Kidney (tissue), 14 donors: Measurements from ENCODE around the gene CELF4. TPM values are rescaled to one million over a fixed set of nuclear protein-coding genes. Genes with fewer than 3 reads are reported as not detected.
A peak's percentile ranks its signal among the peaks of the same experiment; 100 is the strongest.

ENCODE experiments used
- DNase-seq, 5 donors: peaks; one replicate each; pipeline ENCODE4 v3.0.0-alpha.2; 2013 to 2020
- FAIRE-seq: peaks from 2 replicates; lab custom pipeline; 2012; peaks lifted over from hg19 to GRCh38; lab: Jason Lieb, UNC
- H3K27ac ChIP-seq, 2 donors: one replicate each; pipeline ENCODE4 v1.7.0; 2013; ENCODE audit warnings: low read depth in 2 of 2, low read length in 2 of 2, inconsistent platforms in 1 of 2
- H3K27me3 ChIP-seq: one replicate; pipeline ENCODE4 v1.7.1; 2013; ENCODE audit warnings: low read length, inconsistent platforms; ENCODE audit not compliant: control insufficient read depth, insufficient read depth
- H3K36me3 ChIP-seq, 3 donors: one replicate each; pipeline versions ENCODE4 v1.7.0 to v1.7.1; 2013; ENCODE audit warnings: low read length in 3 of 3, control low read depth in 1 of 3, inconsistent platforms in 1 of 3; ENCODE audit not compliant: insufficient read depth in 3 of 3, control insufficient read depth in 2 of 3
- H3K4me1 ChIP-seq, 3 donors: one replicate each; pipeline versions ENCODE4 v1.7.0 to v1.7.1; 2013; ENCODE audit warnings: low read length in 3 of 3, inconsistent platforms in 1 of 3, low read depth in 1 of 3; ENCODE audit not compliant: control insufficient read depth in 2 of 3, insufficient read depth in 2 of 3
- H3K4me3 ChIP-seq, 3 donors: one replicate each; pipeline versions ENCODE4 v1.7.0 to v1.8.1; 2013; ENCODE audit warnings: low read length in 3 of 3, control low read depth in 1 of 3, inconsistent platforms in 1 of 3
- H3K9ac ChIP-seq, 3 donors: one replicate each; pipeline versions ENCODE4 v1.7.0 to v1.7.1; 2013; ENCODE audit warnings: low read length in 3 of 3, control low read depth in 1 of 3, inconsistent platforms in 1 of 3
- H3K9me3 ChIP-seq, 3 donors: one replicate each; pipeline versions ENCODE4 v1.7.0 to v1.7.1; 2013; ENCODE audit warnings: low read length in 3 of 3, control low read depth in 1 of 3, inconsistent platforms in 1 of 3; ENCODE audit not compliant: control insufficient read depth in 2 of 3, insufficient read depth in 1 of 3
- CTCF ChIP-seq: IDR thresholded peaks from 3 replicates; pipeline ENCODE4 v1.5.1; 2012; ENCODE audit warnings: mild to moderate bottlenecking, moderate library complexity, borderline replicate concordance; ENCODE audit not compliant: insufficient read depth; ENCODE audit errors: extremely low read depth
- intact Hi-C: fragments of 100-400 bp; cut with DNase I; formaldehyde crosslinking; loops from one replicate; pipeline ENCODE4 v1.11.1; 2022
- polyA plus RNA-seq: library from polyadenylated mRNA; stranded (reverse); fragments of 350-450 nt; fragmentation: Illumina TruSeq; extraction: RNeasy Lipid Tissue Mini Kit (QIAGEN cat#74804); gene quantifications from one replicate; pipeline ENCODE4 v1.2.3, GENCODE V29; 2014; ENCODE audit warnings: low read depth, low replicate concordance; ENCODE audit not compliant: insufficient read depth
- total RNA-seq: library from RNA; stranded (reverse); fragmentation: NEBNext Ultra II Directional; extraction: Animal tissue kit (Norgen Biotek cat#: 25700); gene quantifications from one replicate; pipeline ENCODE4 v1.2.1, GENCODE V29; 2021
- donor health status: control.
- donor health status: control.
- donor health status: control.
- donor health status: control.
- donor health status: control.
- donor health status: DM: yes; HTN: yes; CAD: no.
- donor health status: Normal renal cell carcinoma (clear cell type).

The CELF4 gene
- total and polyA plus RNA-seq, 2 donors from 2014 or later, result 0.85 to 1.5 TPM

- no peaks in the 10 kb centered on the region for H3K9me3 ChIP-seq
- H3K36me3 ChIP-seq, result no peaks in the 10 kb centered on the region
- peaks cover 0 to 7% (median 0%) of the 10 kb centered on the region in 3 donors for H3K4me1 ChIP-seq
- intact Hi-C loops, result no loop called here
- peaks cover 6% of the 10 kb centered on the region for H3K27me3 ChIP-seq
- FAIRE-seq (no peak), DNase-seq (no peak)
- H3K27ac ChIP-seq, result no peak overlapping the region
- TF ChIP-seq CTCF, result no peak
- H3K9ac ChIP-seq, result no peak overlapping the region
- no peak overlapping the region for H3K4me3 ChIP-seq
These were observed 3.6 kb downstream of the CELF4 start for GRCh38 chr18:37561986-37562385.

- Histone ChIP-seq H3K27ac (no peak overlapping the region), H3K9me3 (no peaks in the 10 kb centered on the region), H3K4me3 (no peak overlapping the region), H3K27me3 (peaks cover 6% of the 10 kb centered on the region), H3K36me3 (no peaks in the 10 kb centered on the region), H3K9ac (no peak overlapping the region), H3K4me1 (peaks cover 0 to 2% (median 0%) of the 10 kb centered on the region in 3 donors)
- DNase-seq (no peak), FAIRE-seq (no peak)
- no peak for TF ChIP-seq CTCF
- intact Hi-C loops, result no loop called here
These were observed 5.6 kb downstream of the CELF4 start for GRCh38 chr18:37560003-37560402.

GRCh38 chr18:37559194-37559593 lies 6.4 kb downstream of the CELF4 start:
- Histone ChIP-seq H3K4me1 (no peaks in the 10 kb centered on the region), H3K27ac (no peak overlapping the region), H3K27me3 (peaks cover 5% of the 10 kb centered on the region), H3K4me3 (no peak overlapping the region), H3K9me3 (no peaks in the 10 kb centered on the region), H3K36me3 (no peaks in the 10 kb centered on the region), H3K9ac (no peak overlapping the region)
- DNase-seq, result no peak
- no peak for TF ChIP-seq CTCF
- intact Hi-C loops, result no loop called here
- FAIRE-seq, result no peak

GRCh38 chr18:37554399-37554787 lies 11.2 kb downstream of the CELF4 start:
- Histone ChIP-seq H3K9ac (no peak overlapping the region), H3K9me3 (no peaks in the 10 kb centered on the region), H3K27ac (no peak overlapping the region), H3K4me1 (peaks cover 0 to 2% (median 0%) of the 10 kb centered on the region in 3 donors), H3K36me3 (no peaks in the 10 kb centered on the region), H3K27me3 (peaks cover 2% of the 10 kb centered on the region), H3K4me3 (no peak overlapping the region)
- intact Hi-C loops, result no loop called here
- no peak for TF ChIP-seq CTCF
- no peak for FAIRE-seq
- peak in 1 of 5 donors; percentile 5 for DNase-seq
